OCI-LY3 (cell line): ENCODE measurements around the gene AUTS2.

Experiments
- CTCF ChIP-seq: fragments of 200-600, 300-600 bp; sonication (generic); IDR thresholded peaks from 2 replicates; pipeline ENCODE4 v1.5.1; 2014; ENCODE audit warnings: antibody characterized with exemption, low read length, low read depth
- EZH2phosphoT487 ChIP-seq: fragments of 200-600 bp; shearing (Covaris generic); IDR thresholded peaks from 2 replicates; pipeline ENCODE4 v1.6.1; 2018; ENCODE audit warnings: antibody characterized with exemption, mixed run types, low read depth

GRCh38 chr7:70552141-70552540 is 953.9 kb downstream of the AUTS2 start:
- TF ChIP-seq CTCF (no peak), EZH2phosphoT487 (no peak)
